ENCODE data around the gene TMEM250. TPM values are rescaled to one million over a fixed set of nuclear protein-coding genes. Genes with fewer than 3 reads are reported as not detected.

Gene TMEM250
- total and polyA plus RNA-seq, 4 donors: 6.7 to 19.5 (median 17.2) TPM

DNA sequence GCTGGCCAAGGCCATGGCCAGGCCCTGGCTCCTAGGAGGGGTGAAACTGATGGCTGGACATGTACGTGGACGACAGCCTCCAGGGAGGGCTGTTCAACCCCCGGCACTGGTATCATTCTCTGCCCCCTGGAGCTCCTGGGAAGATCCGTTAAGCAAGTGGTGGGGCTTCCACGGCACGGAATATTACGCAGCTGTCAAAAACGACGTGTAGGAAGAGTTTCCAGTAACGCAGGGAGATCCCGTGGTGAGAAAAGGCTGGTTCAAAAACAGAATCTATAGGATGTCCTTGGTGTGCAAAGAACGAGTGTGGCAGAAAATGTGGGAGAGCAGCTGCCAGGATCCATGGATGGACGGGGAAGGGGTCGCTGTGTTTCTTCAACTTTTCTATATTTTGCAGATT lies 36.3 kb upstream of the TMEM250 start:
- Histone ChIP-seq H3K27ac (ENCODE audit: low read depth in 1 of 2, low read length in 2 of 2) (no peak overlapping the region), H3K9ac (ENCODE audit: low read depth in 1 of 2, low read length in 2 of 2) (no peak overlapping the region), H3K4me3 (ENCODE audit: low read depth in 1 of 3, low read length in 3 of 3) (no peak overlapping the region), H3K36me3 (ENCODE audit: control insufficient read depth in 4 of 4, insufficient read depth in 3 of 4, low read depth in 1 of 4, low read length in 3 of 4) (no peaks in the 10 kb centered on the region), H3K27me3 (ENCODE audit: control insufficient read depth in 4 of 4, insufficient read depth in 4 of 4, low read length in 3 of 4) (no peaks in the 10 kb centered on the region), H3K4me1 (ENCODE audit: control insufficient read depth in 4 of 4, insufficient read depth in 4 of 4, low read length in 3 of 4) (no peaks in the 10 kb centered on the region), H3K9me3 (ENCODE audit: control insufficient read depth in 4 of 4, low read length in 3 of 4) (no peaks in the 10 kb centered on the region)
- WGBS: 90% methylated on average over 14 of the region's 14 CpGs
- DNase-seq (ENCODE audit: low spot score): no peak
- TF ChIP-seq, protein P1, sequence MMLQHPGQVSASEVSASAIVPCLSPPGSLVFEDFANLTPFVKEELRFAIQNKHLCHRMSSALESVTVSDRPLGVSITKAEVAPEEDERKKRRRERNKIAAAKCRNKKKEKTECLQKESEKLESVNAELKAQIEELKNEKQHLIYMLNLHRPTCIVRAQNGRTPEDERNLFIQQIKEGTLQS (IDR thresholded peaks at IDR 0.05): no peak
- TF ChIP-seq, protein P2, sequence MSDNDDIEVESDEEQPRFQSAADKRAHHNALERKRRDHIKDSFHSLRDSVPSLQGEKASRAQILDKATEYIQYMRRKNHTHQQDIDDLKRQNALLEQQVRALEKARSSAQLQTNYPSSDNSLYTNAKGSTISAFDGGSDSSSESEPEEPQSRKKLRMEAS (IDR thresholded peaks at IDR 0.05): no peak
- TF ChIP-seq RAD21 (IDR thresholded peaks at IDR 0.05): no peak
- no peak for TF ChIP-seq FOXA1 (IDR thresholded peaks at IDR 0.05)
- no peak for TF ChIP-seq GABPA (IDR thresholded peaks at IDR 0.05 in 1 of 2, conservative IDR thresholded peaks at IDR 0.05 in 1 of 2)
- no peak for TF ChIP-seq RXRA (IDR thresholded peaks at IDR 0.05)
- no peak for TF ChIP-seq EGR1 (IDR thresholded peaks at IDR 0.05; ENCODE audit: low read depth in 2 of 2)
- no peak for TF ChIP-seq TAF1 (conservative IDR thresholded peaks at IDR 0.05)
- TF ChIP-seq SP1 (IDR thresholded peaks at IDR 0.05): no peak
- TF ChIP-seq HNF4A (conservative IDR thresholded peaks at IDR 0.05): no peak
- TF ChIP-seq YY1 (IDR thresholded peaks at IDR 0.05): no peak
- no peak for TF ChIP-seq NR2F2 (IDR thresholded peaks at IDR 0.05)
- no peak for TF ChIP-seq JUND (IDR thresholded peaks at IDR 0.05)
- TF ChIP-seq HNF4G (IDR thresholded peaks at IDR 0.05): no peak
- TF ChIP-seq, protein P3, sequence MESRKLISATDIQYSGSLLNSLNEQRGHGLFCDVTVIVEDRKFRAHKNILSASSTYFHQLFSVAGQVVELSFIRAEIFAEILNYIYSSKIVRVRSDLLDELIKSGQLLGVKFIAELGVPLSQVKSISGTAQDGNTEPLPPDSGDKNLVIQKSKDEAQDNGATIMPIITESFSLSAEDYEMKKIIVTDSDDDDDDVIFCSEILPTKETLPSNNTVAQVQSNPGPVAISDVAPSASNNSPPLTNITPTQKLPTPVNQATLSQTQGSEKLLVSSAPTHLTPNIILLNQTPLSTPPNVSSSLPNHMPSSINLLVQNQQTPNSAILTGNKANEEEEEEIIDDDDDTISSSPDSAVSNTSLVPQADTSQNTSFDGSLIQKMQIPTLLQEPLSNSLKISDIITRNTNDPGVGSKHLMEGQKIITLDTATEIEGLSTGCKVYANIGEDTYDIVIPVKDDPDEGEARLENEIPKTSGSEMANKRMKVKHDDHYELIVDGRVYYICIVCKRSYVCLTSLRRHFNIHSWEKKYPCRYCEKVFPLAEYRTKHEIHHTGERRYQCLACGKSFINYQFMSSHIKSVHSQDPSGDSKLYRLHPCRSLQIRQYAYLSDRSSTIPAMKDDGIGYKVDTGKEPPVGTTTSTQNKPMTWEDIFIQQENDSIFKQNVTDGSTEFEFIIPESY (IDR thresholded peaks at IDR 0.05): no peak
- TF ChIP-seq, protein P4, sequence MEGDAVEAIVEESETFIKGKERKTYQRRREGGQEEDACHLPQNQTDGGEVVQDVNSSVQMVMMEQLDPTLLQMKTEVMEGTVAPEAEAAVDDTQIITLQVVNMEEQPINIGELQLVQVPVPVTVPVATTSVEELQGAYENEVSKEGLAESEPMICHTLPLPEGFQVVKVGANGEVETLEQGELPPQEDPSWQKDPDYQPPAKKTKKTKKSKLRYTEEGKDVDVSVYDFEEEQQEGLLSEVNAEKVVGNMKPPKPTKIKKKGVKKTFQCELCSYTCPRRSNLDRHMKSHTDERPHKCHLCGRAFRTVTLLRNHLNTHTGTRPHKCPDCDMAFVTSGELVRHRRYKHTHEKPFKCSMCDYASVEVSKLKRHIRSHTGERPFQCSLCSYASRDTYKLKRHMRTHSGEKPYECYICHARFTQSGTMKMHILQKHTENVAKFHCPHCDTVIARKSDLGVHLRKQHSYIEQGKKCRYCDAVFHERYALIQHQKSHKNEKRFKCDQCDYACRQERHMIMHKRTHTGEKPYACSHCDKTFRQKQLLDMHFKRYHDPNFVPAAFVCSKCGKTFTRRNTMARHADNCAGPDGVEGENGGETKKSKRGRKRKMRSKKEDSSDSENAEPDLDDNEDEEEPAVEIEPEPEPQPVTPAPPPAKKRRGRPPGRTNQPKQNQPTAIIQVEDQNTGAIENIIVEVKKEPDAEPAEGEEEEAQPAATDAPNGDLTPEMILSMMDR (IDR thresholded peaks at IDR 0.05; ENCODE audit: low read depth, low read length, missing input control): no peak
- no peak for TF ChIP-seq FOXA2 (IDR thresholded peaks at IDR 0.05)
- TF ChIP-seq, protein P5, sequence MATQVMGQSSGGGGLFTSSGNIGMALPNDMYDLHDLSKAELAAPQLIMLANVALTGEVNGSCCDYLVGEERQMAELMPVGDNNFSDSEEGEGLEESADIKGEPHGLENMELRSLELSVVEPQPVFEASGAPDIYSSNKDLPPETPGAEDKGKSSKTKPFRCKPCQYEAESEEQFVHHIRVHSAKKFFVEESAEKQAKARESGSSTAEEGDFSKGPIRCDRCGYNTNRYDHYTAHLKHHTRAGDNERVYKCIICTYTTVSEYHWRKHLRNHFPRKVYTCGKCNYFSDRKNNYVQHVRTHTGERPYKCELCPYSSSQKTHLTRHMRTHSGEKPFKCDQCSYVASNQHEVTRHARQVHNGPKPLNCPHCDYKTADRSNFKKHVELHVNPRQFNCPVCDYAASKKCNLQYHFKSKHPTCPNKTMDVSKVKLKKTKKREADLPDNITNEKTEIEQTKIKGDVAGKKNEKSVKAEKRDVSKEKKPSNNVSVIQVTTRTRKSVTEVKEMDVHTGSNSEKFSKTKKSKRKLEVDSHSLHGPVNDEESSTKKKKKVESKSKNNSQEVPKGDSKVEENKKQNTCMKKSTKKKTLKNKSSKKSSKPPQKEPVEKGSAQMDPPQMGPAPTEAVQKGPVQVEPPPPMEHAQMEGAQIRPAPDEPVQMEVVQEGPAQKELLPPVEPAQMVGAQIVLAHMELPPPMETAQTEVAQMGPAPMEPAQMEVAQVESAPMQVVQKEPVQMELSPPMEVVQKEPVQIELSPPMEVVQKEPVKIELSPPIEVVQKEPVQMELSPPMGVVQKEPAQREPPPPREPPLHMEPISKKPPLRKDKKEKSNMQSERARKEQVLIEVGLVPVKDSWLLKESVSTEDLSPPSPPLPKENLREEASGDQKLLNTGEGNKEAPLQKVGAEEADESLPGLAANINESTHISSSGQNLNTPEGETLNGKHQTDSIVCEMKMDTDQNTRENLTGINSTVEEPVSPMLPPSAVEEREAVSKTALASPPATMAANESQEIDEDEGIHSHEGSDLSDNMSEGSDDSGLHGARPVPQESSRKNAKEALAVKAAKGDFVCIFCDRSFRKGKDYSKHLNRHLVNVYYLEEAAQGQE (IDR thresholded peaks at IDR 0.05): no peak

All from liver (tissue), 9 donors.